GM18519 (cell line): ENCODE data around the gene FOLR2.

Experiments used
- ATAC-seq: cut with Tn5 transposase; IDR thresholded peaks from one replicate; pipeline ENCODE4 v1.9.1; 2021; ENCODE audit warnings: mild to moderate bottlenecking, moderate library complexity; ENCODE audit not compliant: unreplicated experiment, low FRiP score

The FOLR2 gene

DNA sequence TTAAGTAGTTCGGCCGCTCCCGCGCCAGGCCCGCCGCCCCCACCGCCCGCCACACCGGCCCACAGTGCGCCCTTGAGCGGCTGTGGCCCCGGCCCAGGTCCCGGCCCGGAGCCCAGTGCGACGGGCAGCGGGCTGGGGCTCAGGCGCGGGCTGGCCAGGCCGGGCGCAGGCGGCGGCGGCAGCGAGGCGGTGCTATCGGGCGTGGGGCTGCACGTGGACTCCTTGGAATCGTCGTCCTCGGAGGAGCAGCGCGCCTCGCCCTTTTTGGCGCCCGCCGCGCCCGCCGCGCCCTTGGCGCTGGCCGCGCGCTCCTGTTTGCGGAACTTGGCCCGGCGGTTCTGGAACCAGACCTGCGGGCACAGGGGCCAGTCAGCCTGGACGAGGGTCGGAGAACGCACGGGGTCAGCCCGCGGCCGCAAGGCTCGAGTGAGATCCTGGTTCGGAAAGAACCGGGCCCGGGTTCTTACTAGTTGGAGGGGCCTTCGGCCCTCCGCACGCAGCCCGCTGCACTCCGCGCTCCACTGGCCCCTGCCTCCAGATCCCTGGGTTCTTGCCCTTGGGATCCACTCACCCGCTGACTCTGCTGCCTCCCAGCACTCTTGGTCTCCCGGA, 23.4 kb downstream of the FOLR2 start:
- no peak for ATAC-seq

- no peak for ATAC-seq
Measured at GRCh38 chr11:72240461-72241290, 24.1 kb downstream of the FOLR2 start.

GRCh38 chr11:72241291-72241781, 24.7 kb downstream of the FOLR2 start:
- no peak for ATAC-seq

GRCh38 chr11:72242141-72242540, 25.5 kb downstream of the FOLR2 start:
- no peak for ATAC-seq

DNA sequence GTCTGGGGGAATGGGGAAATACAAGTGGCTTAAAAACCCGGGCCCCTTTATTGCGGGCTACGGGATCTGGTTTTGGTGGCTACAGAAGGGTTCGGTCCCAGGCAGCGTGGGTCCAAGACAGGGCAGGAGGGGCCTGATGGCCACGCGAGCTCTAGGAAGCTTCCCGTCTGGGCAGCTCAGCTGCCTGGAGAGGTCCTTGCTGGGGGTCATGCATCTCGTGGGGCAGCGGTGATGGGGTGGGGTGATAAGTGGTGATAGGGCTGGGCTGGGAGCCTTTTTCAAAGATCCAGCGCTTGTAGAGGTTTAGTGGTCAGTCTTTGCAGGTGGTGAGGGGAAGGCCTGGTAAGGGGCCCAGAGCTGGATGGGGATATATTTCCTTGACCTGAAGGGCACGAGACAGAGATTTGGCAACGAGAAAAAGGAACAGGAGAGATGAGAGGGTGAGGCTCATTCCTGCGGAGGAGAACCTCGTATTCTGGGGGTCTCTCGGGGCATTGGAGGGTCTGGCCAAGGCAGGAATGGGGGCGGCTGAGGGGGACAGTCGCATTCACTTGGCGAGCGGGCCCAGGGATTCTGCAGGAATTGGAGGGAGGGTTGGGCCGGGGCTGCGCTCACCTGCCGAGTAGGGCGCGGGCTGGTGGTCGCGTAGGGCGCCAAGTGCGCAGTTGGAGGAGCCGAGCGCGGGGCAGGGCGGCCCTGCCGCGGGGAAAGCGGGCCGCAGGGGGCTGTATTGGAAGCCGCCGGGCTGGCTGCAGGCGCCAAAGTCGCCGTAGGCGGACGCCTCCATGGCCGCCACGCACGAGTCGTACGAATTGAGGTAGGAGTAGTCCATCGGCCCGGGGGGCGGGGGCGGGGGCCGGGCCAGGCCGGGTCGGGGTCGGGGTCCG, 26.8 kb downstream of the FOLR2 start:
- ATAC-seq, result no peak

GRCh38 chr11:72244060-72244360, 27.4 kb downstream of the FOLR2 start, which contains the start of gene PHOX2A:
PHOX2A (minus strand) TSS chr11:72244176; CDS start chr11:72244004, 172 bp downstream.
- ATAC-seq, result no peak

GRCh38 chr11:72244361-72245262, 28.0 kb downstream of the FOLR2 start:
- no peak for ATAC-seq

GRCh38 chr11:72245263-72245816, 28.7 kb downstream of the FOLR2 start:
- no peak for ATAC-seq

GRCh38 chr11:72247584-72247983, 31.0 kb downstream of the FOLR2 start:
- ATAC-seq, result no peak

DNA sequence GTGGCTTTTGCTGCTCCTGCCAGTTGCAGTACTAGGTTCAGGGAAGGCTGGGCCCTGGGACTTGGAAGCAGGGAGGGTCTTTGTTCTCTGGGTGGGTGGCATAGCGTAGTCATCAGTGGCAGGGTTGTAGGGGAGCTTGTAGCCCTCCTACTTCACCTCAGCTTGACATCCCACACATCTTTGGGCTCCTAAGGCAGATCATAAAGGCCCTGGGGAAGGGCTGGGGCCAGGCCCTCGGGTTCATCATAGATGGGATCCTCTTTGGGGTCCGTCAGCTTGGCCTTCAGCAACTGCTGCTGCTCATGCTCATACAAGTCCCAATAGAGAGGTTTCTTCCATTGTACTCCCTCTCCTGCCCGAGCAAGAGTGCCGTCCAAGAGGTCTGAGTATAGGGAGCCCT, 33.4 kb downstream of the FOLR2 start:
- ATAC-seq, result no peak

DNA sequence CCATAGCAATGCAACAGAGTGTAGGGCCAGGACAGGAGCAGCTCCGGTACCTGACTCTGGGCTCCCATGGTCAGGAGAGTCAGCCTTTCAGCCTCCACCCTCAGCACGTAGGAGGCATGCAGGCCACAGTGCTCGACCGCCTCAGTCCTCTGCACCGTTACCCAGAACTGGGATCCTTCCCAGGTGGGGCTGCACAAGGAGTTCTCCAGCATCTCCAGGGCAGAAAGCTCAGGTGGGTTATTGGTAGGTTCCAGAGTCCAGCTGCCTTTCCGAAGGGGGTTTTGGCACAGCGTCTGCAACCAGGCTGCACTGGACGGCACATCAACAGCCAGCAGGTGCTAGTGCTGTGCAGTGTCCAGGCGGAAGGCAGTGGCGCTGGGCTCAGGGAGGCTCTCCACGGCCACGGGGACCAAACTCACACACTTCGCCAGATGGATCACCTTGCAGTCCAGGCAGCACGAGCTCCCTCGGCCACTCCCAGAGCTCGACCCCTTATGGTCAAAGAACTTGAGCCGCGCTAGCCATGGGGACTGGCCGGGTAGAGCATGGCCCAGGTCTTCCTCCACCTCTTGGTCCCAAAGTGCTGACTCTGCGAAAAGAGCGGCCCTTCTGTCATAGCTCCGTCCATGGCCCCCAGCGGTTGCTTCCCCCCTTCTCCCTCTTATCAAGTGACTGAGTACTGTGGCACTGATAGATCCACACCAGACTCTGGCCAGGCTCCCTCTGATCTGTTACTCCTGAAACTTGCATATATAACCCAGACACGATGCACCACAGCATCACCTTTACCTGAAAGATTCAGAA, 34.3 kb downstream of the FOLR2 start:
- ATAC-seq, result no peak

DNA sequence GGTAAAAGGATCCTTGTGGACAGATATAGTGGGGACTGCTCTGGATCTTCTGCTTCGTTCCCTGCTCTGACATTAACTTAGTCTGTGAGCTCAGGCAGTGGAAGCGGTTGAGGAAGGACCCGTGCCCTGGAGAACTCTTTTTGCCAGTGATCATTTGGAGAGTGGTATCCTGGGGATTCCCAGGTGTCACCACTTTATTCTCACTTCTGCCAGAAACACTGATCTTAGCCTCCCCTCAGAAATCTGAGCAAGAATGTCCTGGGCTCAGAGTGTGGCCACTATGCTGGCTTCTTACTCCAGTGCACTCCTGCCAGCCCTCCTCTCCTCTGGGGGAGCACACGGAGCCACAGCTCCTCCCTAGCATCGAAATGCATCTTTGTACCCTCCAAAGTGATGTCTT, 35.0 kb downstream of the FOLR2 start:
- no peak for ATAC-seq

DNA sequence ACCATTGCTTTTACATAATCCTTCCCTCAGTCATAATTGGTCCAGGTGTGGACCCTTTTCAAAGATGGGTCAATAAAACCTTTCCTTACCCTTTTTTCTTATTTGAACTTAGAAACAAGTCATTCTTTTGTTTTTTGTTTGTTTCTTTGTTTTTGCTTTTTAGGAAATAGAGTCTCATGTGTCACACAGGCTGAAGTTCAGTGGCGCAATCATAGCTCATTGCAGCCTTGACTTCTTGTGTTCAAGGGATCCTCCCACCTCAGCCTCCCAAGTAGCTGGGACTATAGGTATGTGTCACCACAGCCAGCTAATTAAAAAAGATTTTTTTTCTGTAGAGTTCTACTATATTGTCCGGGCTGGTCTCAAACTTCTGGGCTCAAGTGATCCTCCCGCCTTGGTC, 36.8 kb downstream of the FOLR2 start:
- ATAC-seq, result no peak

- no peak for ATAC-seq
Measured at GRCh38 chr11:72254299-72254993, 37.9 kb downstream of the FOLR2 start.

DNA sequence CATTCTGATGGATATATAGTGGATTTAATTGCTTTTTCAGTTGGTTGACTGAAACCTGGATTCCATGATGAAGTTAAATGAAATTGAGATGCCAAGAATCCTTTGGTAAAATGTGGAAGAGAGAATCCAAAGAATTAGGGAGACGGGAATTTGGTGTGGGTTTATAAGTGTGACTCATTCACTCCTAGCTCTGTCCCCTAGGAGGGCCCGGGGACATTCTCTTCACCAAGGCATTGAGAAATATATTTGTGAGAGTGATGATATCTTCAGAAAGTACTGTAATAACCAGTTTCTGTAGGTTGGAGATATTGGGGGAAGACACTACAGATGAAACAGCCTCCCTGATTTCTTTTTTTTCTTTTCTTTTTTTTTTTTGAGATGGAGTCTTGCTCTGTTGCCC, 41.0 kb downstream of the FOLR2 start:
- ATAC-seq, result no peak

DNA sequence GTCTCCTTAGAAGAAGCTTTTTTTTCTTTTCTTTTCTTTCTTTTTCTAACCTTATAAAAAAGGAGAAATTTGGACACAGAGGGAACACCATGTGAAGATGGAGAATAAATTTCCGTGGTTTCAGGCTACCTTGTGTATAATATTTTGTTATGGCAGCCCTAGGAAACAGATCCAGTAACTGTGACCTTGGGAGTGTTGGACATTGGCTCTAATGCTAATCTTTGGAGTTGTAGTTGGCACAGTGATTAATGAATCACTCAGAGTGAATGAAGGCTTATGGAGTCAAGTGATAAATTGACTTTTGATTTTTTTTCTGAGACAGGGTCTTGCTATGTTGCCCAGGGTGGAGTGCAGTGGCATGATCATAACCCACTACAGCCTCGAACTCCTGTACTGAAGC, 42.9 kb downstream of the FOLR2 start:
- ATAC-seq, result no peak

GRCh38 chr11:72260574-72260973, 44.0 kb downstream of the FOLR2 start:
- no peak for ATAC-seq

DNA sequence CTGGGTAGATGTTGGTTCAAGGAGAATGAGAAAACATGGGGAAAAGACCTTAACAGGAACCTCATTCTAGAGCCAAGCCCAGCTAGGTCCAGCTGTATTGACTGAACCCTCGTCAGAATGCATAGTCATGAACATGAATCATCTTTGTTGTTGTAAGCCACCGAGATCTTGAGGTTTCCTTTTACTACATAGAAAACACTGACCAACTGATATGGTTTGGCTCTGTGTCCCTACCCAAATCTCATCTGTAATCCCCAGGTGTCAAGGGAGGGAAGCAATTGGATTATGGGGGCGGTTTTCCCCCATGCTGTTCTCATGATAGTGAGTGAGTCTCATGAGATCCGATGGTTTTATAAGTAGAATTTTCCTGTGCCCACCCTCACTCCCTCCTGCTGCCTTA, 46.8 kb downstream of the FOLR2 start:
- ATAC-seq, result no peak
